Neuronal stem cell (in vitro differentiated cells): ENCODE measurements around the gene IDH2. TPM values are rescaled to one million over a fixed set of nuclear protein-coding genes. Genes with fewer than 3 reads are reported as not detected.

Experiments used
- small RNA-seq: library from polyadenylated mRNA; stranded (forward); fragments of <200 nt; extraction: miRNeasy Mini kit (QIAGEN cat#:217004); gene quantifications from one replicate; pipeline ENCODE3, GENCODE V24; 2013; ENCODE audit not compliant: insufficient read depth

IDH2 gene

Small RNA genes lying within 50 kb of the gene (small RNA-seq; reads per million reads assigned to genes)
- not detected for gene RF00066
